Neural cell (in vitro differentiated cells): ENCODE data around the gene AEBP2. TPM values are rescaled to one million over a fixed set of nuclear protein-coding genes. Genes with fewer than 3 reads are reported as not detected.

Source experiments
- H2AFZ ChIP-seq: fragments of 200-600, 300-800 bp; sonication (generic), shearing (Covaris generic); 2 replicates; pipeline ENCODE4 v1.6.0; 2014; ENCODE audit warnings: low read depth, mild to moderate bottlenecking, antibody characterized with exemption, low read length, moderate library complexity
- H3F3A ChIP-seq: fragments of 200-600 bp; shearing (Covaris generic); 2 replicates; pipeline ENCODE4 v1.6.1; 2016; ENCODE audit warnings: mild to moderate bottlenecking, moderate library complexity, mixed read lengths, antibody characterized with exemption, low read length; ENCODE audit not compliant: insufficient read depth, poor library complexity, severe bottlenecking
- H3K27ac ChIP-seq: fragments of 200-600, 300-800 bp; sonication (generic), shearing (Covaris generic); 2 replicates; pipeline ENCODE4 v1.5.1; 2014; ENCODE audit warnings: mild to moderate bottlenecking, low read length, moderate library complexity
- H3K27me3 ChIP-seq: fragments of 300-800, 200-600 bp; sonication (generic), shearing (Covaris generic); 2 replicates; pipeline ENCODE4 v1.6.0; 2014; ENCODE audit warnings: mild to moderate bottlenecking, low read depth, low read length, moderate library complexity; ENCODE audit not compliant: insufficient read depth
- H3K36me3 ChIP-seq: fragments of 300-800, 200-600 bp; sonication (generic), shearing (Covaris generic); 2 replicates; pipeline ENCODE4 v1.5.1; 2014; ENCODE audit warnings: mild to moderate bottlenecking, antibody characterized with exemption, low read length, moderate library complexity; ENCODE audit not compliant: insufficient read depth
- H3K4me2 ChIP-seq: fragments of 300-800, 200-600 bp; sonication (generic), shearing (Covaris generic); 2 replicates; pipeline ENCODE4 v1.6.0; 2014; ENCODE audit warnings: mild to moderate bottlenecking, low read length
- H3K4me3 ChIP-seq: fragments of 300-800, 200-600 bp; sonication (generic), shearing (Covaris generic); 2 replicates; pipeline ENCODE4 v1.5.1; 2014; ENCODE audit warnings: mild to moderate bottlenecking, low read length, moderate library complexity
- H3K79me2 ChIP-seq: fragments of 200-600 bp; shearing (Covaris generic); replicated peaks from 2 replicates; pipeline ENCODE4 v1.6.0; 2014; ENCODE audit warnings: mild to moderate bottlenecking, low read length, moderate library complexity; ENCODE audit not compliant: insufficient read depth
- H3K9ac ChIP-seq: fragments of 300-800, 200-600 bp; sonication (generic), shearing (Covaris generic); 2 replicates; pipeline ENCODE4 v1.6.1; 2016; ENCODE audit warnings: mild to moderate bottlenecking, low read length, mixed read lengths
- H3K9me2 ChIP-seq: fragments of 200-600 bp; shearing (Covaris generic); 2 replicates; pipeline ENCODE4 v1.6.1; 2016; ENCODE audit warnings: mild to moderate bottlenecking, low read length, mixed read lengths; ENCODE audit not compliant: insufficient read depth
- H3K9me3 ChIP-seq: fragments of 200-600, 300-800 bp; sonication (generic), shearing (Covaris generic); 2 replicates; pipeline ENCODE4 v1.6.1; 2016; ENCODE audit warnings: mild to moderate bottlenecking, mixed run types, low read length, moderate library complexity, mixed read lengths
- H4K20me1 ChIP-seq: fragments of 200-600 bp; shearing (Covaris generic); 2 replicates; pipeline ENCODE4 v1.6.1; 2016; ENCODE audit warnings: mild to moderate bottlenecking, mixed run types; ENCODE audit not compliant: insufficient read depth
- CTCF ChIP-seq: fragments of 450-650 bp; IDR thresholded peaks from 2 replicates; pipeline ENCODE4 v1.5.1; 2014; ENCODE audit warnings: antibody characterized with exemption, mild to moderate bottlenecking, moderate library complexity; ENCODE audit not compliant: poor library complexity, severe bottlenecking
- EP300 ChIP-seq: fragments of 450-650 bp; conservative IDR thresholded peaks from 2 replicates; pipeline ENCODE4 v1.6.1; 2014; ENCODE audit warnings: antibody characterized with exemption, mild to moderate bottlenecking, moderate library complexity; ENCODE audit not compliant: poor library complexity, severe bottlenecking
- EZH2 ChIP-seq: fragments of 200-600, 300-800 bp; shearing (Covaris generic), sonication (generic); IDR thresholded peaks from 2 replicates; pipeline ENCODE4 v1.6.1; 2014; ENCODE audit warnings: antibody characterized with exemption, low read length, borderline replicate concordance, mild to moderate bottlenecking; ENCODE audit not compliant: insufficient read depth, poor library complexity, severe bottlenecking
- MXI1 ChIP-seq: fragments of 450-650 bp; conservative IDR thresholded peaks from 2 replicates; pipeline ENCODE4 v1.6.1; 2014; ENCODE audit warnings: antibody characterized with exemption, mild to moderate bottlenecking; ENCODE audit not compliant: poor library complexity, severe bottlenecking
- POLR2AphosphoS5 ChIP-seq: IDR thresholded peaks from 2 replicates; pipeline ENCODE4 v1.6.1; 2012
- RAD21 ChIP-seq: fragments of 450-650 bp; conservative IDR thresholded peaks from 2 replicates; pipeline ENCODE4 v1.6.1; 2014; ENCODE audit warnings: antibody characterized with exemption, mild to moderate bottlenecking, moderate library complexity
- REST ChIP-seq: IDR thresholded peaks from 2 replicates; pipeline ENCODE4 v1.6.1; 2012; ENCODE audit warnings: borderline replicate concordance
- SMC3 ChIP-seq: fragments of 450-650 bp; conservative IDR thresholded peaks from 2 replicates; pipeline ENCODE4 v1.6.1; 2014; ENCODE audit warnings: antibody characterized with exemption, mild to moderate bottlenecking, moderate library complexity; ENCODE audit not compliant: poor library complexity
- TAF1 ChIP-seq: IDR thresholded peaks from 2 replicates; pipeline ENCODE4 v1.6.1; 2012; ENCODE audit warnings: low read depth
- polyA plus RNA-seq: library from polyadenylated mRNA; depleted of rRNA; stranded (reverse); fragments of >200 nt; gene quantifications from 2 replicates; pipeline ENCODE4 v1.2.3, GENCODE V29; 2014

Gene AEBP2
- polyA plus RNA-seq, 1 donor from 2014 or later: 20.5 TPM

DNA sequence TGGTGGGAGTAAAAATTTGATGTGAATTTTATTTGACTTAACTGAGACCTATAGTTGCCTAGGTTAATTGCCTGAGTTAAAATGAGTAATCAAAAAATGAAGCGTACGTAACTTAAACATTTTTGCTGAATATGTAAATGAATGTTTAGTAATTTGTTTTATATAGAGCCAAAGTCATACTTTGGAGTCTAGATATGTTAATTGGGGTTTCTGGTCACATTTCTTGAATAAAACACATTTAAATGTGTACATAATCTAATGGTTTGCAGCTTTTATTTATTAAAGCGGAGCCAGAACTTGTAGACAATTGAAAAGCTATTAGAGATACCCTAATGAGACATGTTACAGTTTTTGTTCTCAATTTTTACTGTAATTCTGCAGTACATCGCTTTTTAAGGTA, 71.2 kb downstream of the AEBP2 start:
- H3K36me3 ChIP-seq: no peaks in the 10 kb centered on the region
- no peaks in the 10 kb centered on the region for H3K9me3 ChIP-seq
- no peak overlapping the region for H3K9ac ChIP-seq
- H3K4me3 ChIP-seq: no peak overlapping the region
- H4K20me1 ChIP-seq: no peaks in the 10 kb centered on the region
- H3K27me3 ChIP-seq: no peaks in the 10 kb centered on the region
- TF ChIP-seq SMC3 (no peak), CTCF (no peak), REST (no peak), POLR2AphosphoS5 (no peak), MXI1 (no peak), EP300 (no peak), RAD21 (no peak), TAF1 (no peak), EZH2 (no peak)
- no peak overlapping the region for H3K4me2 ChIP-seq
- no peaks in the 10 kb centered on the region for H3F3A ChIP-seq
- no peaks in the 10 kb centered on the region for H3K9me2 ChIP-seq
- H2AFZ ChIP-seq: no peak overlapping the region
- peaks cover 5% of the 10 kb centered on the region for H3K79me2 ChIP-seq
- no peak overlapping the region for H3K27ac ChIP-seq

GRCh38 chr12:19515179-19515578, 75.9 kb downstream of the AEBP2 start:
- no peak overlapping the region for H3K27ac ChIP-seq
- H3K4me2 ChIP-seq: no peak overlapping the region
- no peaks in the 10 kb centered on the region for H3K27me3 ChIP-seq
- no peaks in the 10 kb centered on the region for H4K20me1 ChIP-seq
- no peaks in the 10 kb centered on the region for H3F3A ChIP-seq
- H3K9me3 ChIP-seq: no peaks in the 10 kb centered on the region
- no peak overlapping the region for H2AFZ ChIP-seq
- H3K79me2 ChIP-seq: peaks cover 5% of the 10 kb centered on the region
- TF ChIP-seq TAF1: no peak
- TF ChIP-seq POLR2AphosphoS5: no peak
- TF ChIP-seq MXI1: no peak
- H3K9me2 ChIP-seq: no peaks in the 10 kb centered on the region
- H3K4me3 ChIP-seq: no peak overlapping the region
- no peak overlapping the region for H3K9ac ChIP-seq
- H3K36me3 ChIP-seq: no peaks in the 10 kb centered on the region

GRCh38 chr12:19517583-19517982, 78.3 kb downstream of the AEBP2 start:
- TF ChIP-seq SMC3 (no peak), CTCF (no peak), TAF1 (no peak)
- no peaks in the 10 kb centered on the region for H3K9me2 ChIP-seq
- H3K79me2 ChIP-seq: no peaks in the 10 kb centered on the region
- no peaks in the 10 kb centered on the region for H3K27me3 ChIP-seq
- no peak overlapping the region for H3K4me3 ChIP-seq
- no peak overlapping the region for H3K27ac ChIP-seq
- H4K20me1 ChIP-seq: no peaks in the 10 kb centered on the region
- H3K36me3 ChIP-seq: no peaks in the 10 kb centered on the region
- no peaks in the 10 kb centered on the region for H3F3A ChIP-seq
- H3K4me2 ChIP-seq: no peak overlapping the region
- no peaks in the 10 kb centered on the region for H3K9me3 ChIP-seq
- no peak overlapping the region for H3K9ac ChIP-seq
- H2AFZ ChIP-seq: no peak overlapping the region
